Activated gamma-delta T cell treated with anti-CD3 and anti-CD28 coated beads, Interleukin-2, amount 50 U/mL, for 16 hours (primary cell): ENCODE results near the gene CTTNBP2.

Experiments used
- DNase-seq: peaks from one replicate; pipeline ENCODE4 v3.0.0-alpha.2; 2020; ENCODE audit warnings: low read depth

The CTTNBP2 gene

GRCh38 chr7:117785431-117785830 is 87.8 kb downstream of the CTTNBP2 start:
- DNase-seq, result no peak

- DNase-seq, result no peak
Measured at GRCh38 chr7:117784315-117784714, 88.9 kb downstream of the CTTNBP2 start.

GRCh38 chr7:117782761-117783160 is 90.5 kb downstream of the CTTNBP2 start:
- DNase-seq, result no peak

GRCh38 chr7:117781707-117782106 is 91.5 kb downstream of the CTTNBP2 start:
- no peak for DNase-seq

- DNase-seq, result no peak
Measured at GRCh38 chr7:117780832-117781231, 92.4 kb downstream of the CTTNBP2 start.

- no peak for DNase-seq
Measured at GRCh38 chr7:117777335-117778142, 95.7 kb downstream of the CTTNBP2 start.

GRCh38 chr7:117776224-117776623 is 97.0 kb downstream of the CTTNBP2 start:
- DNase-seq, result no peak

- no peak for DNase-seq
Measured at GRCh38 chr7:117775801-117776200, 97.4 kb downstream of the CTTNBP2 start.

GRCh38 chr7:117774943-117775342 is 98.3 kb downstream of the CTTNBP2 start:
- DNase-seq, result no peak

- DNase-seq, result no peak
Measured at GRCh38 chr7:117772421-117772820, 100.8 kb downstream of the CTTNBP2 start.

- no peak for DNase-seq
Measured at GRCh38 chr7:117771756-117772155, 101.5 kb downstream of the CTTNBP2 start.

- no peak for DNase-seq
Measured at GRCh38 chr7:117769085-117769484, 104.2 kb downstream of the CTTNBP2 start.

- no peak for DNase-seq
Measured at GRCh38 chr7:117767951-117768350, 105.3 kb downstream of the CTTNBP2 start.

GRCh38 chr7:117766913-117767312 is 106.3 kb downstream of the CTTNBP2 start:
- no peak for DNase-seq

- DNase-seq, result no peak
Measured at GRCh38 chr7:117764031-117764430, 109.2 kb downstream of the CTTNBP2 start.

- DNase-seq, result no peak
Measured at GRCh38 chr7:117762055-117762454, 111.2 kb downstream of the CTTNBP2 start.

- DNase-seq, result no peak
Measured at GRCh38 chr7:117759950-117760640, 113.1 kb downstream of the CTTNBP2 start.

- DNase-seq, result no peak
Measured at GRCh38 chr7:117757440-117757839, 115.8 kb downstream of the CTTNBP2 start.

GRCh38 chr7:117756586-117757085 is 116.6 kb downstream of the CTTNBP2 start:
- DNase-seq, result no peak

GRCh38 chr7:117755136-117755535 is 118.1 kb downstream of the CTTNBP2 start:
- no peak for DNase-seq

- no peak for DNase-seq
Measured at GRCh38 chr7:117751775-117752174, 121.5 kb downstream of the CTTNBP2 start.

GRCh38 chr7:117750612-117751563 is 122.4 kb downstream of the CTTNBP2 start:
- DNase-seq, result no peak
